K562 (cell line): Measurements from ENCODE around the gene SAP25. TPM values are rescaled to one million over a fixed set of nuclear protein-coding genes. Genes with fewer than 3 reads are reported as not detected.
A peak's percentile ranks its signal among the peaks of the same experiment; 100 is the strongest.

Source experiments
- ATAC-seq: fragments of 200-7000 bp; cut with Tn5 transposase; 3 replicates; pipeline ENCODE4 v1.9.1; 2020; ENCODE audit warnings: moderate library complexity
- BruUV-seq: library from RNA; stranded (reverse); fragments of 400-500 nt; replicated peaks from 2 replicates; lab custom pipeline; 2021; lab: Mats Ljungman, UMichigan
- CTCF ChIA-PET: fragments of 300-600 bp; formaldehyde crosslinking; extraction: SDS; loops from one replicate; lab custom pipeline; 2021; ENCODE audit warnings: low intra/inter-chr PET ratio; lab: Yijun Ruan, JAX
- POLR2A ChIA-PET: fragments of 300-600, 350-650 bp; sonication (Branson Sonifier 250); formaldehyde crosslinking; extraction: SDS; loops from one replicate; lab custom pipeline; 2021; ENCODE audit warnings: antibody characterized with exemption, inconsistent platforms; lab: Yijun Ruan, JAX
- DNase-seq, 4 experiments: peaks; one replicate each; pipeline versions ENCODE4 v3.0.0 to v3.0.0-alpha.2; 2011 to 2018; ENCODE audit warnings: low spot score in 3 of 4, mixed read lengths in 3 of 4; ENCODE audit errors: extremely low read depth in 1 of 4
- FAIRE-seq: peaks from 2 replicates; lab custom pipeline; 2011; peaks lifted over from hg19 to GRCh38; lab: Jason Lieb, UNC
- H2AFZ ChIP-seq: 2 replicates; pipeline ENCODE4 v1.6.0; 2011; ENCODE audit warnings: low read depth, low read length, control low read depth, inconsistent platforms
- H3K27ac ChIP-seq: fragments of 200-600 bp; 3 replicates; pipeline ENCODE4 v1.8.0; 2011; ENCODE audit warnings: low read depth, mild to moderate bottlenecking, control low read depth, inconsistent platforms, low read length, moderate library complexity, mixed read lengths; ENCODE audit errors: extremely low read depth
- H3K27me3 ChIP-seq, 2 experiments: fragments of 300-600 bp in 1 of 2; 2 replicates in 1 of 2; 3 replicates in 1 of 2; pipeline versions ENCODE4 v1.6.0 to v1.8.0; 2011; ENCODE audit warnings: inconsistent platforms in 2 of 2, low read length in 2 of 2, mild to moderate bottlenecking in 1 of 2, mixed read lengths in 1 of 2, moderate library complexity in 1 of 2; ENCODE audit not compliant: control insufficient read depth in 2 of 2, insufficient read depth in 2 of 2
- H3K36me3 ChIP-seq: fragments of 300-600 bp; 3 replicates; pipeline ENCODE4 v1.8.0; 2011; ENCODE audit warnings: mild to moderate bottlenecking, low read length, inconsistent platforms; ENCODE audit not compliant: control insufficient read depth, insufficient read depth
- H3K4me1 ChIP-seq, 2 experiments: fragments of 200-600 bp in 1 of 2; replicated peaks in 1 of 2; 2 replicates in 1 of 2; 3 replicates in 1 of 2; pipeline versions ENCODE4 v1.5.1 to v1.8.0; 2011; ENCODE audit warnings: inconsistent platforms in 2 of 2, low read length in 2 of 2, mild to moderate bottlenecking in 1 of 2, mixed read lengths in 1 of 2, moderate library complexity in 1 of 2; ENCODE audit not compliant: control insufficient read depth in 2 of 2, insufficient read depth in 2 of 2
- H3K4me2 ChIP-seq: 2 replicates; pipeline ENCODE4 v1.6.1; 2011; ENCODE audit warnings: low read length, control low read depth, inconsistent platforms, mixed read lengths; ENCODE audit not compliant: insufficient read depth
- H3K4me3 ChIP-seq: fragments of 200-600 bp; sonication (generic), shearing (Covaris generic); 2 replicates; pipeline ENCODE4 v1.5.1; 2016; ENCODE audit warnings: control low read depth, inconsistent platforms
- H3K79me2 ChIP-seq: fragments of 200-600 bp; 3 replicates; pipeline ENCODE4 v1.8.0; 2011; ENCODE audit warnings: low read length, inconsistent platforms; ENCODE audit not compliant: control insufficient read depth, insufficient read depth
- H3K9ac ChIP-seq, 2 experiments: 2 replicates each; pipeline versions ENCODE4 v1.6.0 to v1.6.1; 2011; ENCODE audit warnings: low read depth in 2 of 2, low read length in 2 of 2, control low read depth in 1 of 2, inconsistent platforms in 1 of 2, mild to moderate bottlenecking in 1 of 2, mixed read lengths in 1 of 2; ENCODE audit not compliant: insufficient read depth in 1 of 2
- H3K9me1 ChIP-seq: one replicate; pipeline ENCODE4 v1.6.0; 2011; ENCODE audit warnings: inconsistent platforms, mild to moderate bottlenecking, low read length, moderate library complexity; ENCODE audit not compliant: control insufficient read depth, insufficient read depth
- H3K9me3 ChIP-seq: replicated peaks from 2 replicates; pipeline ENCODE4 v1.5.1; 2011; ENCODE audit warnings: low read depth, low read length, inconsistent platforms; ENCODE audit not compliant: control insufficient read depth, insufficient read depth
- H4K20me1 ChIP-seq: replicated peaks from 2 replicates; pipeline ENCODE4 v1.6.1; 2011; ENCODE audit warnings: low read length, inconsistent platforms, mixed read lengths; ENCODE audit not compliant: control insufficient read depth, insufficient read depth
- BRCA1 ChIP-seq, 2 experiments: fragments of 450-650 bp in 1 of 2; sonication (generic) in 1 of 2; formaldehyde crosslinking in 1 of 2; IDR thresholded peaks; 2 replicates each; pipeline versions ENCODE4 v1.5.0 to v1.6.1; 2017 to 2020; ENCODE audit warnings: mild to moderate bottlenecking in 1 of 2, missing genetic modification reagents in 1 of 2
- FOS ChIP-seq: IDR thresholded peaks from 3 replicates; pipeline ENCODE4 v1.6.1; 2011; ENCODE audit not compliant: insufficient read length; ENCODE audit errors: extremely low read depth
- FUS ChIP-seq: fragments of 200-400 bp; formaldehyde crosslinking; optimal IDR thresholded peaks from 2 replicates; pipeline ENCODE3; 2017; ENCODE audit warnings: low read depth, low read length
- JUND ChIP-seq, 2 experiments: IDR thresholded peaks; 2 replicates in 1 of 2; 3 replicates in 1 of 2; pipeline ENCODE4 v1.6.1; 2011; ENCODE audit warnings: borderline replicate concordance in 2 of 2, low read depth in 2 of 2, low read length in 2 of 2, improper control_type of control experiment in 1 of 2, missing biosample characterization in 1 of 2, missing genetic modification characterization in 1 of 2, missing genetic modification reagents in 1 of 2
- NFE2L1 ChIP-seq: fragments of 450-650 bp; IDR thresholded peaks from 2 replicates; pipeline ENCODE4 v1.6.1; 2016; ENCODE audit warnings: missing genetic modification characterization, low read depth, mild to moderate bottlenecking, missing compliant biosample characterization, moderate library complexity, borderline replicate concordance
- POLR2B ChIP-seq: fragments of 450-650 bp; IDR thresholded peaks from 2 replicates; pipeline ENCODE4 v1.6.1; 2018; ENCODE audit warnings: low read depth; ENCODE audit not compliant: partially characterized antibody
- SFPQ ChIP-seq: fragments of 200-400 bp; formaldehyde crosslinking; IDR thresholded peaks from 2 replicates; pipeline ENCODE4 v1.6.1; 2017; ENCODE audit warnings: mild to moderate bottlenecking, low read depth, low read length, moderate library complexity
- SMARCE1 ChIP-seq: fragments of 450-650 bp; IDR thresholded peaks from 2 replicates; pipeline ENCODE4 v1.7.1; 2016; ENCODE audit warnings: mild to moderate bottlenecking
- SUPT5H ChIP-seq: fragments of 450-650 bp; IDR thresholded peaks from 2 replicates; pipeline ENCODE4 v1.6.1; 2016
- TEAD4 ChIP-seq, 2 experiments: sonication (generic) in 1 of 2; formaldehyde crosslinking in 1 of 2; IDR thresholded peaks; 2 replicates each; pipeline versions ENCODE4 v1.6.1 to v1.8.0; 2012 to 2022; ENCODE audit warnings: borderline replicate concordance in 1 of 2, inconsistent platforms in 1 of 2, low read length in 1 of 2, mild to moderate bottlenecking in 1 of 2, missing genetic modification reagents in 1 of 2
- TFAP4 ChIP-seq: sonication (generic); formaldehyde crosslinking; IDR thresholded peaks from 2 replicates; pipeline ENCODE4 v1.8.0; 2022; ENCODE audit warnings: missing genetic modification reagents, mild to moderate bottlenecking, moderate library complexity, borderline replicate concordance
- ZNF184 ChIP-seq: sonication (generic); formaldehyde crosslinking; IDR thresholded peaks from 2 replicates; pipeline ENCODE4 v1.5.0; 2020; ENCODE audit warnings: missing genetic modification reagents
- ZNF311 ChIP-seq: fragments of 250-450 bp; sonication (Bioruptor Pico); IDR thresholded peaks from 2 replicates; pipeline ENCODE4 v1.4.0; 2020; ENCODE audit warnings: mild to moderate bottlenecking, moderate library complexity
- ZNF695 ChIP-seq: fragments of 450-650 bp; formaldehyde crosslinking; IDR thresholded peaks from 2 replicates; pipeline ENCODE4 v1.4.0; 2020; ENCODE audit warnings: mild to moderate bottlenecking, moderate library complexity
- ZNF76 ChIP-seq: fragments of 250-450 bp; sonication (Bioruptor Pico); IDR thresholded peaks from 2 replicates; pipeline ENCODE4 v1.4.0; 2020; ENCODE audit warnings: mild to moderate bottlenecking, moderate library complexity, borderline replicate concordance
- ZZZ3 ChIP-seq: fragments of 450-650 bp; IDR thresholded peaks from 2 replicates; pipeline ENCODE4 v1.6.1; 2016; ENCODE audit warnings: antibody characterized with exemption, mild to moderate bottlenecking, moderate library complexity
- WGBS: fragments of 100-300 bp; shearing (Covaris generic); methylation state at CpG from one replicate; pipeline ENCODE4 v1.1.6; 2016; ENCODE audit warnings: low coverage, mixed read lengths; ENCODE audit not compliant: insufficient coverage; ENCODE audit errors: missing lambda C conversion rate; 5-methylcytosine and 5-hydroxymethylcytosine counted together
- in situ Hi-C: fragments of 300-500 bp; cut with MboI; formaldehyde crosslinking; loops from 4 replicates; pipeline ENCODE4 v1.15.0; 2018; ENCODE audit warnings: inconsistent platforms, mixed read lengths
- intact Hi-C: fragments of 100-400 bp; cut with micrococcal nuclease; formaldehyde crosslinking; loops from 2 replicates; pipeline ENCODE4 v1.14.2; 2022
- polyA plus RNA-seq, 8 experiments: library from polyadenylated mRNA; depleted of rRNA in 4 of 8; stranded (reverse) in 5 of 8; unstranded in 3 of 8; fragments of >200 nt; fragmentation: Nextera tagmentation in 2 of 8; fragmentation: Illumina TruSeq in 1 of 8; extraction: Ambion mirVana in 2 of 8; extraction: Trizol in 1 of 8; gene quantifications; 2 replicates each; pipeline versions ENCODE4 v1.2.1 to v1.2.3, GENCODE V29; 2011 to 2014; ENCODE audit warnings: inconsistent platforms in 1 of 8, missing spikeins in 1 of 8
- total RNA-seq, 7 experiments: library from RNA; depleted of rRNA in 6 of 7; stranded (reverse); fragments of >200 nt in 6 of 7; fragmentation: Illumina TruSeq in 2 of 7; extraction: Trizol in 2 of 7; gene quantifications; 2 replicates each; pipeline versions ENCODE4 v1.2.1 to v1.2.3, GENCODE V29; 2011 to 2021; ENCODE audit warnings: low replicate concordance in 1 of 7

Gene SAP25
- total and polyA plus RNA-seq, 9 of the 15 experiments (the other 6 are each of a cell fraction or from before 2014, with no cell fraction given) = 0.13 to 5.3 (median 0.78) TPM; not detected in 1

GRCh38 chr7:100572949-100573675 lies 588 bp downstream of the SAP25 start:
- Histone ChIP-seq H3K9ac (peak overlapping the region in 1 of 2 experiments; percentile 65; a peak in 1 of 4 replicates), H3K4me3 (no peak overlapping the region), H4K20me1 (no peaks in the 10 kb centered on the region), H3K9me3 (no peaks in the 10 kb centered on the region), H3K9me1 (peaks cover 8% of the 10 kb centered on the region), H2AFZ (no peak overlapping the region), H3K4me2 (no peak overlapping the region), H3K79me2 (no peaks in the 10 kb centered on the region), H3K27ac (no peak overlapping the region), H3K27me3 (no peaks in the 10 kb centered on the region), H3K4me1 (peaks cover 6 to 90% of the 10 kb centered on the region in 2 experiments; a peak in 4 of 5 replicates), H3K36me3 (peaks cover 45% of the 10 kb centered on the region; the same call in 1 of the 3 replicates)
- ATAC-seq = no peak
- no TSS peak for BruUV-seq
- 88% methylated on average over 13 of the region's 30 CpGs for WGBS
- ChIA-PET POLR2A (interaction anchor here (0.6 to 2.8 kb wide), 3 partner anchors 8 to 96 kb away, joined by 3 to 14 read pairs (median 9); partner anchors contain the start of genes FBXO24 and LRCH4), CTCF (interaction anchor here (0.5 kb wide), 1 partner anchor 100 kb away, joined by 6 read pairs; no protein-coding TSS in a partner anchor)
- intact Hi-C loops = no loop called here
- DNase-seq = no peak
- in situ Hi-C loops = loop anchor here (25.0 kb wide), 1 partner anchor 111 kb away; the partner anchor contains the start of gene SPACDR
- no peak for FAIRE-seq
- TF ChIP-seq SUPT5H = peak; percentile 32; the same call in 1 of the 2 replicates
- TF ChIP-seq TFAP4 = 0 out of 2 replicates have a peak, but pooled peaks have one; percentile 13
- TF ChIP-seq SFPQ = no peak
- TF ChIP-seq ZNF695 (CRISPR knock-in tag) = no peak
- TF ChIP-seq ZNF184 (CRISPR knock-in tag) = no peak
- no peak for TF ChIP-seq SMARCE1
- no peak for TF ChIP-seq ZZZ3
- TF ChIP-seq ZNF311 (CRISPR knock-in tag) = no peak
- TF ChIP-seq FOS = no peak
- peak; percentile 33 for TF ChIP-seq POLR2B
- TF ChIP-seq JUND (IDR thresholded peaks at IDR 0.05; ENCODE audit: borderline replicate concordance, low read depth, low read length) = no peak
- no peak for TF ChIP-seq JUND (tag; IDR thresholded peaks at IDR 0.05; ENCODE audit: borderline replicate concordance, low read depth, low read length)
- no peak for TF ChIP-seq BRCA1 (IDR thresholded peaks at IDR 0.05)
- no peak for TF ChIP-seq BRCA1 (CRISPR knock-in tag; IDR thresholded peaks at IDR 0.05)
- no peak for TF ChIP-seq NFE2L1 (tag)
- TF ChIP-seq TEAD4 (IDR thresholded peaks at IDR 0.05; ENCODE audit: low read length) = no peak
- no peak for TF ChIP-seq TEAD4 (CRISPR knock-in tag; IDR thresholded peaks at IDR 0.05; ENCODE audit: borderline replicate concordance)
- TF ChIP-seq FUS = no peak
- TF ChIP-seq ZNF76 (CRISPR knock-in tag) = no peak
